Measurements from ENCODE around the gene MDK.

The MDK gene

DNA sequence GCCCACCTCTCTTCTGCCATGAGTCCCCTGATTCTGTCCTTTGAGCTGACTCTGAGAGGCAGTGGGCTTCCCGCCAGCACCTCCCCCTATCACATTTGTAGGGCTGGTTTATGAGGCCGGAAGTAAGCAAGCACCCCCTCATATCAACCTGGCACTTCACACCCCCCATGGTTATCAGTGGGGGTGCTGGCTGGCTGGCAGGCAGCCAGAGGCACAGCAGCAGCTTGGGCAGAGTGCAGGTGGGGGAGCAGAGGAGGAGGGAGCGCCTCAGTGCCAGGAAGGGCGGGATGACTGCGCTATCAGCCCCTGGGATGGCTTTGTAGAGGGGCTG is 33.0 kb downstream of the MDK start:
- Histone ChIP-seq H3K9ac (ENCODE audit: low read length) (no peak overlapping the region), H3K4me3 (ENCODE audit: low read depth, low read length) (no peak overlapping the region), H3K27me3 (ENCODE audit: control insufficient read depth, insufficient read depth, low read length) (no peaks in the 10 kb centered on the region), H3K4me1 (ENCODE audit: control insufficient read depth, insufficient read depth, low read length) (peaks cover 2% of the 10 kb centered on the region; the same call in 1 of the 2 replicates), H3K9me3 (ENCODE audit: control insufficient read depth, insufficient read depth, low read depth, low read length) (no peaks in the 10 kb centered on the region), H3K27ac (ENCODE audit: low read depth, low read length) (no peak overlapping the region), H3K36me3 (ENCODE audit: control insufficient read depth, insufficient read depth, low read length) (peaks cover 51% of the 10 kb centered on the region)

DNA sequence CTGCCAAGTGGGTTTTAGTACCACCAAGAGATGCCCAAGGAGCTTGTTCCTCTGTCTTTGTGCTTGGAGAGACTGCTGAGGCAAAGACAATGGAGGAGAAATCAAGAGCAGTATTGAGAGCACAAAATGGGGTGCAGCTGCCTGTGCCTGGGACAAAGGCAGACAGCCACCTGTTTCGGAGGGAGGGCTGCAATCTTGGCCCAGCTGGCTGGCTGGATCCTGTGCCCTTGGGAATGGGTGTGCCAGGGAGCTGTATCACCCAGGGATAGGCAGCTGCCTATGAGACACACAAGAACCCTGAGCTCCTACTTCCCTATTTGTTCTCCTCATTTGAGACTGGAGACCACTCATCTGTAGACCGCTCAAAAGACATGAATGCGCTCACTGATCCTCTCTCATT is 33.4 kb downstream of the MDK start:
- Histone ChIP-seq H3K9ac (ENCODE audit: low read length) (no peak overlapping the region), H3K36me3 (ENCODE audit: control insufficient read depth, insufficient read depth, low read length) (peaks cover 47% of the 10 kb centered on the region), H3K27me3 (ENCODE audit: control insufficient read depth, insufficient read depth, low read length) (no peaks in the 10 kb centered on the region), H3K9me3 (ENCODE audit: control insufficient read depth, insufficient read depth, low read depth, low read length) (no peaks in the 10 kb centered on the region), H3K4me3 (ENCODE audit: low read depth, low read length) (no peak overlapping the region), H3K27ac (ENCODE audit: low read depth, low read length) (no peak overlapping the region), H3K4me1 (ENCODE audit: control insufficient read depth, insufficient read depth, low read length) (peaks cover 2% of the 10 kb centered on the region; the same call in 1 of the 2 replicates)

DNA sequence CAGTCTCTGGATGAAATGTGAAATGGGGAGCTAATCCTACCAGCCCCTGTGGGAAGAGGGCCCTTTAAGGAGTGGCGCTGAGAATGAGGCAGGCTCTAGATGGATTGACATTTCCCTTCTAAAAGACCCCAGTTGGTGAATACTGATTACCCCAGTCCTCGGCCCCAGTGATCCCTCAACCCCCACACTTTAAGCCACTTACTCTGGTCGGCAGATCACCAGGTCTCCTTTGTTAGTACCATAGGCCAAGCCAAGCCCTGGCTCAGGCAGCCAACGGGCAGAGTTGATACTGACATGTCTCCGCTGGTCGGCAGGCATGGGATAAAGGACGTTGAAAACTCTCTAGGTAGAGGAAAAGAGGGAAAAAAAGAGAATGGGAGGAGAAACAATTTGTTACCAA is 36.2 kb downstream of the MDK start:
- Histone ChIP-seq H3K27me3 (ENCODE audit: control insufficient read depth, insufficient read depth, low read length) (no peaks in the 10 kb centered on the region), H3K9me3 (ENCODE audit: control insufficient read depth, insufficient read depth, low read depth, low read length) (no peaks in the 10 kb centered on the region), H3K4me1 (ENCODE audit: control insufficient read depth, insufficient read depth, low read length) (no peaks in the 10 kb centered on the region), H3K36me3 (ENCODE audit: control insufficient read depth, insufficient read depth, low read length) (peaks cover 49% of the 10 kb centered on the region), H3K4me3 (ENCODE audit: low read depth, low read length) (no peak overlapping the region), H3K27ac (ENCODE audit: low read depth, low read length) (no peak overlapping the region), H3K9ac (ENCODE audit: low read length) (no peak overlapping the region)

DNA sequence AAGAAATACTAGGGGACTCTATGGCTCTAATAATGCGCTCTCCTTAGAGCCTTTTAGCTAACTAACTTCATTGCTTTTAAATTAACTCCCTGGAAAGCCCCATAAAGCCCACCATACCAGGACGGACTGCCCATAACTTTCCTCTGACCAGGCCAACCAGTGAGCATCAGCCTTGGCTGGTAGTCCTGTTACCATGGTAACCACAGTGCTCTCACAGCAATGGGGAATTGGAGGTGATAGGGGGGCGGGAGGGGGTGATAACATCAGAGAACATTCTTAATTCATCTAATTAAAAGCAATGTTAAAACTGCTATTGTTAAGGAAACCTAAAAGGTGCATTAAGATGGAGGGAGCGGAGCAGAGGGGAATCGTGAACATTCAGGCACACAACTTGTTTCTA is 37.3 kb downstream of the MDK start:
- H3K27ac ChIP-seq (ENCODE audit: low read depth, low read length), result no peak overlapping the region
- H3K9me3 ChIP-seq (ENCODE audit: control insufficient read depth, insufficient read depth, low read depth, low read length), result no peaks in the 10 kb centered on the region
- H3K4me1 ChIP-seq (ENCODE audit: control insufficient read depth, insufficient read depth, low read length), result no peaks in the 10 kb centered on the region
- H3K36me3 ChIP-seq (ENCODE audit: control insufficient read depth, insufficient read depth, low read length), result peaks cover 47% of the 10 kb centered on the region
- no peaks in the 10 kb centered on the region for H3K27me3 ChIP-seq (ENCODE audit: control insufficient read depth, insufficient read depth, low read length)
- H3K4me3 ChIP-seq (ENCODE audit: low read depth, low read length), result no peak overlapping the region
- no peak overlapping the region for H3K9ac ChIP-seq (ENCODE audit: low read length)

DNA sequence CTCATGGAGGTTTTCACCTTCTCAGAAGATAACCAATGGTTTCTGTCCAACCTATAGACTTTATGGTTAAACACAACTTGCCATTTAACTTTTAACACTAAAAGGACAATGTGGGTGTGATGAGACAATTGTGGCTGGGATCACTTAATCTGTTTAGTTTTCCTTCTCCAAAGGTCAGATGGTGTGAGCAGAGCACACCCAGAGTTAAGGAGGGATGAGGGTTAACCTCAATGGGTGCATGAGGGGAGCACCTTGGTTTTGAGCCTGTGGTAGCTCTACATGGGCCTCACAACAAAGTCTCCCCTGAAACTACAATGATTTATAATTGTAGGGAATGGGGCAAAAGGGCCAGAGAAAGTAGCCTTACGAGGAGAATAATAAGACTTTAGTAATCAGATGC is 39.0 kb downstream of the MDK start:
- Histone ChIP-seq H3K9ac (ENCODE audit: low read length) (no peak overlapping the region), H3K4me1 (ENCODE audit: control insufficient read depth, insufficient read depth, low read length) (no peaks in the 10 kb centered on the region), H3K27me3 (ENCODE audit: control insufficient read depth, insufficient read depth, low read length) (no peaks in the 10 kb centered on the region), H3K36me3 (ENCODE audit: control insufficient read depth, insufficient read depth, low read length) (peaks cover 30% of the 10 kb centered on the region), H3K4me3 (ENCODE audit: low read depth, low read length) (no peak overlapping the region), H3K27ac (ENCODE audit: low read depth, low read length) (no peak overlapping the region), H3K9me3 (ENCODE audit: control insufficient read depth, insufficient read depth, low read depth, low read length) (no peaks in the 10 kb centered on the region)

DNA sequence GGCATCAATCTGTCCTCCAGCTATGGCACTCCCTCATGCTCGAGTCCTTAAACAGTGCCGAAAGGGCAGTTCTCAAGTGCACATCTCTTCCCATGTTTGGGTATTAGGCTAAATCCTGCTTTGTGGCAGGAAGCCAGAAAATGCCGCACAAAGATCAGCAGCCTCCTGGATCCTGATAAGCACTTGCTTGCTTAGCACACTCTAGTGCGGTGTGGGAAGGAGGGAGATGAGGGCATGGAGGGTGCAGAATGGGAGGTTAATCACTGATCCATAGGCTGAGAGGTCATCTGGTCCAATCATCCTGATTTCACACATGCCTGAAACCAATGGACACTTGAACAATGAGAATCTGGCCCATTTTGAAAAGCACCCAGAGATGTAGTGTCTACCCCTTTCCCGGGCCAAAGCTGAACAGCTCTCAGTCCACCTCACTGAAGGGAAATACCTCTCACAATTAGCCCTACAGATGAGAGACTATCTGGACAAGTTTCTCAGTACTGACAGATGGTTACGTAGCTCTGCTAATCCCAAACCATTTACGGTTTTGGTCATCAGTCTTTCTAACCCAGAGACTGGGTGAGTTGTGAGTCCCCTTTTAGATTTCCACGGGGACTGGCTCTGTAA is 39.9 kb downstream of the MDK start:
- Histone ChIP-seq H3K9me3 (ENCODE audit: control insufficient read depth, insufficient read depth, low read depth, low read length) (no peaks in the 10 kb centered on the region), H3K36me3 (ENCODE audit: control insufficient read depth, insufficient read depth, low read length) (peaks cover 22% of the 10 kb centered on the region)

DNA sequence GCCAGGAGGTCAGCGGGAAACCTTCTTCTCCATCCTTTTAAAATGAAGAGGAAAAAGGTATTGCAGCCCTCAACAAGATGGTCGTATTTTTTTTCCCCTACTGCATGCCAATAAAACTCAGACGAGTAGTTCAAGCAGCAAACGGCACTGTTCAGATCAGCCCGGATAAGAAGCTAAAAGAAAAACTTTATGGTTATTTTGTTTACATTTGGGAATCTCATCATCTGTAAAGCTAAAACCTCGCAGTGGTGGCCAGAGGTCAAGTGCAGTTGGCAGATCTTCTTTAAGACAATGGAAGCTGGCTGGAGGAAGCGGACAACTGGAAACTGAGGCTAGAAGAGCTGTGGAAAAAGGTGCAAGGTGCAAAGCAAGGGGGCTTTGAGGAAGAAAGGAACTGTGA is 41.1 kb downstream of the MDK start:
- Histone ChIP-seq H3K27me3 (ENCODE audit: control insufficient read depth, insufficient read depth, low read length) (no peaks in the 10 kb centered on the region), H3K9me3 (ENCODE audit: control insufficient read depth, insufficient read depth, low read depth, low read length) (no peaks in the 10 kb centered on the region), H3K36me3 (ENCODE audit: control insufficient read depth, insufficient read depth, low read length) (peaks cover 16% of the 10 kb centered on the region), H3K9ac (ENCODE audit: low read length) (no peak overlapping the region), H3K27ac (ENCODE audit: low read depth, low read length) (no peak overlapping the region), H3K4me1 (ENCODE audit: control insufficient read depth, insufficient read depth, low read length) (peaks cover 6% of the 10 kb centered on the region; the same call in 1 of the 2 replicates), H3K4me3 (ENCODE audit: low read depth, low read length) (no peak overlapping the region)

More for the DNA sequence above, 39.9 kb downstream of the MDK start:
- no peak overlapping the region for H3K9ac ChIP-seq (ENCODE audit: low read length)
- no peaks in the 10 kb centered on the region for H3K27me3 ChIP-seq (ENCODE audit: control insufficient read depth, insufficient read depth, low read length)
- no peak overlapping the region for H3K27ac ChIP-seq (ENCODE audit: low read depth, low read length)
- no peak overlapping the region for H3K4me3 ChIP-seq (ENCODE audit: low read depth, low read length)
- H3K4me1 ChIP-seq (ENCODE audit: control insufficient read depth, insufficient read depth, low read length), result no peaks in the 10 kb centered on the region

DNA sequence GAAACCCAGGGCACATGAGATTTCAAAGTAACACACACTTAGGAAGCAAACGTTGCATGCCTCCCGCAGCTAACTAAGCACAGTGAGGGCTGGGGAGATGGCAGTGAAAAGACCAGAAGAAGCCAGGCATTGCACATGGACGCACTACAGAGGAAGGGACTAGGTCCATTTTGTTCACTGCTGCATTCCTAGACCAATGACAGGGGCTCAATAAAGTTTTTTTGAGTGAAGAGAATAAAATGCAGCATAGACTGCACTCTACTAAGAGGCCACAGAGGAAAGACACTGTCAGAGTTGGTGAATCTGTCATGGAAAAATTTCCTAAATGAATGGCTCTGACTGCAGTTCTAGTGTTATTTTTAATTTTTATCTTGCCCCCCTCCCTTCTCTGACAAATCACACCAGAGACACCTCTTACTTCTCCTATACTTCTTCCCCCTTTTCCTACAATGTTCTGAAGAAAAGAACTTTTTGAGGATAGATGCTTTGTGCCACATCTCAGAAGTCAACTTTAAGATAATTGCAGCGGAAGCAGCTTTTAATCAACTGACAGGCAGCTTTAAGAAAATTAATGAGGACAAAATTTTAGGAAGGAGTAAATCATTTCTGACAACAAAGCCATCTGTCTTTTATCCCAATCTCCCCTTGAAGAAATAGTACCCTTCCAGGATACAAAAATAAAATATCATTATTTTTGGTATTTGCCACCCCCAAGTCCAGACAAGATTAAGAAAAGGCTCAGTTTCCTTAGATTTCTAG is 44.9 kb downstream of the MDK start:
- Histone ChIP-seq H3K9ac (ENCODE audit: low read length) (no peak overlapping the region), H3K27me3 (ENCODE audit: control insufficient read depth, insufficient read depth, low read length) (no peaks in the 10 kb centered on the region), H3K27ac (ENCODE audit: low read depth, low read length) (no peak overlapping the region), H3K4me1 (ENCODE audit: control insufficient read depth, insufficient read depth, low read length) (peaks cover 12% of the 10 kb centered on the region), H3K4me3 (ENCODE audit: low read depth, low read length) (no peak overlapping the region), H3K36me3 (ENCODE audit: control insufficient read depth, insufficient read depth, low read length) (peaks cover 15% of the 10 kb centered on the region), H3K9me3 (ENCODE audit: control insufficient read depth, insufficient read depth, low read depth, low read length) (no peaks in the 10 kb centered on the region)

DNA sequence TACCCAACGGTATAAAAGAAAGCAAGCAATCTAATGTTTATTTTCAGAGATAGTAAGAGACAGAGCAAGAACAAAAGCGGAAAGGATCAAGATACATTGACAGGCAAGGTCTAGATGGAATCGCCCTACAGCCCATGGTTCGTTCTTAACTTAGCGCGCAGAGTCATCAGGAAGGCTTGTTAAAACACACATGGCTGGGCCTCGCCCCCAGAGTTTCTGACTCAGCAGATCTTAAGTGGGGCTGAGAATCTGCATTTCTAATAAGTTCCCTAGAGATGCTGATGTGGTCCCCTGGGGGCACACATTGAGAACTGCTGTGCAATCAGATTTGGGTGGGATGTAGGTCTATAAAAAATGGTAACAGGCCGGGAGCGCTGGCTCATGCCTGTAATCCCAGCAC is 45.9 kb downstream of the MDK start:
- no peak overlapping the region for H3K4me3 ChIP-seq (ENCODE audit: low read depth, low read length)
- peaks cover 12% of the 10 kb centered on the region for H3K4me1 ChIP-seq (ENCODE audit: control insufficient read depth, insufficient read depth, low read length)
- no peak overlapping the region for H3K27ac ChIP-seq (ENCODE audit: low read depth, low read length)
- no peaks in the 10 kb centered on the region for H3K9me3 ChIP-seq (ENCODE audit: control insufficient read depth, insufficient read depth, low read depth, low read length)
- no peaks in the 10 kb centered on the region for H3K27me3 ChIP-seq (ENCODE audit: control insufficient read depth, insufficient read depth, low read length)
- no peak overlapping the region for H3K9ac ChIP-seq (ENCODE audit: low read length)
- peaks cover 17% of the 10 kb centered on the region for H3K36me3 ChIP-seq (ENCODE audit: control insufficient read depth, insufficient read depth, low read length)

DNA sequence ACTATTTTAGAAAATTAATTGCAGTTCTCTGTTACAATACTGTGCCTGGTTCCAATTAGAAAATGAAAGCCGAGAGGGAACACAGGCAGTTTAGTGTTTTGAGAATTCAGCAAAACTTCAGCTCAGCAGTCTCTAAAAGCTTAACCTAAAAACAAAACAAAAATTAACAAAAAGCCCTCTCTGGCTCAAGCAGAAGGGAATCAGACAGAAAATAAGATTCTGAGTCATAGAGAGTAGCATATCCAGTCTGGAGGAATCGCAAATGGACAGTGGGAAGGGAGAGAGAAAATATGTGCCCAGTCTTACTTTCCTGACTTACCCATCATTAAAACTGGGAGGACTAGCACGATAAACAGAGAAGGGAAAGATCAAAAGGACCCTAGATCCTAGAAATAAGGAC is 48.2 kb downstream of the MDK start:
- Histone ChIP-seq H3K27ac (ENCODE audit: low read depth, low read length) (no peak overlapping the region), H3K36me3 (ENCODE audit: control insufficient read depth, insufficient read depth, low read length) (peaks cover 33% of the 10 kb centered on the region), H3K9ac (ENCODE audit: low read length) (no peak overlapping the region), H3K4me1 (ENCODE audit: control insufficient read depth, insufficient read depth, low read length) (peaks cover 12% of the 10 kb centered on the region), H3K27me3 (ENCODE audit: control insufficient read depth, insufficient read depth, low read length) (no peaks in the 10 kb centered on the region), H3K9me3 (ENCODE audit: control insufficient read depth, insufficient read depth, low read depth, low read length) (no peaks in the 10 kb centered on the region), H3K4me3 (ENCODE audit: low read depth, low read length) (no peak overlapping the region)

DNA sequence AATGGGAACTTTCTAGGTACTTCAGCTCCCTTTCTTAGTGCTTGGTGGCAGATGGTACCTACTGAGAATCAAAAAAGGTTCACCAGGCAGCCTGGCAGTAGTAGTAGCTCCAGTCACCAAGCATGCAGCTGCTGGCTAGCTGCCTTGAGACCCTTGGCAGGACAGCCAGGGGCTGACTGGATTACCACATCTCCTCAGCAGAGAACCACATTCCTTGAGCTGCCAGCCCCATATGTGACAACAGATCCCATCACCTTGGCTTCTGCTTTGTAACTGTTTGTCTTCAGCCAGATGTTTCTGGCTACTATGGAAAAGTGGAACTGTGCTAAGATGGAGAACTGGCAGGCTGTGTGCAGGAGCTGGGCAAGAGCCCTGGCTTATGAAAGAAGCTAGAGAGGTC is 49.7 kb downstream of the MDK start:
- H3K9ac ChIP-seq (ENCODE audit: low read length), result no peak overlapping the region
- peaks cover 22% of the 10 kb centered on the region for H3K4me1 ChIP-seq (ENCODE audit: control insufficient read depth, insufficient read depth, low read length)
- H3K9me3 ChIP-seq (ENCODE audit: control insufficient read depth, insufficient read depth, low read depth, low read length), result no peaks in the 10 kb centered on the region
- no peak overlapping the region for H3K27ac ChIP-seq (ENCODE audit: low read depth, low read length)
- H3K36me3 ChIP-seq (ENCODE audit: control insufficient read depth, insufficient read depth, low read length), result peaks cover 35% of the 10 kb centered on the region
- H3K4me3 ChIP-seq (ENCODE audit: low read depth, low read length), result no peak overlapping the region
- H3K27me3 ChIP-seq (ENCODE audit: control insufficient read depth, insufficient read depth, low read length), result no peaks in the 10 kb centered on the region

Data from HUES6 (cell line).